ENCODE results near the gene SPIB. TPM values are rescaled to one million over a fixed set of nuclear protein-coding genes. Genes with fewer than 3 reads are reported as not detected.
A peak's percentile ranks its signal among the peaks of the same experiment; 100 is the strongest.

The SPIB gene
- polyA plus RNA-seq, 1 donor (not counting 4 experiments of a cell fraction or from before 2014, with no cell fraction given) = not detected

DNA sequence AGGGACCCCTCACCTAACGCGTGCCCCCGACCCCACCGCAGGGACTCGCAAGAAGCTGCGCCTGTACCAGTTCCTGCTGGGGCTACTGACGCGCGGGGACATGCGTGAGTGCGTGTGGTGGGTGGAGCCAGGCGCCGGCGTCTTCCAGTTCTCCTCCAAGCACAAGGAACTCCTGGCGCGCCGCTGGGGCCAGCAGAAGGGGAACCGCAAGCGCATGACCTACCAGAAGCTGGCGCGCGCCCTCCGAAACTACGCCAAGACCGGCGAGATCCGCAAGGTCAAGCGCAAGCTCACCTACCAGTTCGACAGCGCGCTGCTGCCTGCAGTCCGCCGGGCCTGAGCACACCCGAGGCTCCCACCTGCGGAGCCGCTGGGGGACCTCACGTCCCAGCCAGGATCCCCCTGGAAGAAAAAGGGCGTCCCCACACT, 9.3 kb downstream of the SPIB start:
- H2AFZ ChIP-seq (ENCODE audit: control insufficient read depth, low read length) = peak overlapping the region; percentile 72
- peak overlapping the region; percentile 18 to 59 (median 32) for H3K4me3 ChIP-seq (ENCODE audit: control insufficient read depth in 2 of 3, extremely low read depth in 1 of 3, insufficient read depth in 2 of 3, low read depth in 1 of 3, low read length in 3 of 3)
- FAIRE-seq (no peak), DNase-seq (ENCODE audit: low read depth, low spot score) (no peak)
- no peaks in the 10 kb centered on the region for H4K20me1 ChIP-seq (ENCODE audit: control insufficient read depth, extremely low read depth, insufficient read depth, low read length)
- no peak for TF ChIP-seq EZH2 (IDR thresholded peaks at IDR 0.05; ENCODE audit: low read length)
- no peaks in the 10 kb centered on the region for H3K36me3 ChIP-seq (ENCODE audit: control insufficient read depth in 2 of 2, extremely low read depth in 1 of 2, insufficient read depth in 2 of 2, low read length in 2 of 2)
- no peaks in the 10 kb centered on the region for H3K9me3 ChIP-seq (ENCODE audit: control insufficient read depth, low read depth, low read length)
- H3K9ac ChIP-seq (ENCODE audit: control insufficient read depth, extremely low read depth, insufficient read depth, low read length) = peak overlapping the region; percentile 15
- H3K27me3 ChIP-seq (ENCODE audit: control insufficient read depth, extremely low read depth, insufficient read depth, low read length) = peaks cover 9% of the 10 kb centered on the region
- no peaks in the 10 kb centered on the region for H3K9me1 ChIP-seq (ENCODE audit: control insufficient read depth, extremely low read depth, insufficient read depth, low read length)
- peaks cover 9% of the 10 kb centered on the region for H3K4me1 ChIP-seq (ENCODE audit: control insufficient read depth, extremely low read depth, insufficient read depth, low read length)
- dilution Hi-C loops (cut with MboI; ENCODE audit: extremely low pct_ligation_motif_present, low sequenced_read_pairs) = no loop called here
- no peaks in the 10 kb centered on the region for H3K79me2 ChIP-seq (ENCODE audit: control insufficient read depth, insufficient read depth, low read length)
- H3K27ac ChIP-seq (ENCODE audit: control insufficient read depth, insufficient read depth, low read length) = no peak overlapping the region
- H3K4me2 ChIP-seq (ENCODE audit: control insufficient read depth, extremely low read depth, insufficient read depth, low read depth, low read length) = peak overlapping the region; percentile 66

DNA sequence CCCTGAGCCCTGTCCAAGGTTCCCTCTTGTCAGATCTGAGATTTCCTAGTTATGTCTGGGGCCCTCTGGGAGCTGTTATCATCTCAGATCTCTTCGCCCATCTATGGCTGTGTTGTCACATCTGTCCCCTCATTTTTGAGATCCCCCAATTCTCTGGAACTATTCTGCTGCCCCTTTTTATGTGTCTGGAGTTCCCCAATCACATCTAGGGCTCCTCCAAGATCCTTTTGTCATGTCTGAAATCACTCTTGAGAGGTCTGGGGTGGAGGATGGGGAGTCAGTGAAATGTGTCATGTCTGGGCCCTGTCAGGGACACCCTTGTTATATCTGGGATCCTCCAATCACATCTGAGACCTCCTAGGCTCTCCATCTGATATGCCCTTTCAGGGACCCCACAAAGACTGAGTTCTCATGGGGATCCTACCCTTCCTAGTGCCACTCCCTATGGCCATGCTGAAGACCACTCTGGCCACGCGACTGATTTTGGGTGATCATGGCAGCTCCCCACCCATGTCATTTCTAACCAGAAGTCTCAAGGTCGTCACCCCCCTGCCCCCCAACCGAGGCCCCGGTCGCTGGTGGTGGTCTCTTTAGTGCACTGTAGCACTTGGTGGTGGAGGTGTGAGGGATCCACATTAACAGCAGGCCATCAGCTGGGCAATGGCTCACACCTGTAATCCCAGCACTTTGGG, 10.2 kb downstream of the SPIB start:
- FAIRE-seq (no peak), DNase-seq (ENCODE audit: low read depth, low spot score) (no peak)
- Histone ChIP-seq H3K79me2 (ENCODE audit: control insufficient read depth, insufficient read depth, low read length) (no peaks in the 10 kb centered on the region), H3K9me1 (ENCODE audit: control insufficient read depth, extremely low read depth, insufficient read depth, low read length) (no peaks in the 10 kb centered on the region), H4K20me1 (ENCODE audit: control insufficient read depth, extremely low read depth, insufficient read depth, low read length) (no peaks in the 10 kb centered on the region), H3K4me3 (ENCODE audit: control insufficient read depth in 2 of 3, extremely low read depth in 1 of 3, insufficient read depth in 2 of 3, low read depth in 1 of 3, low read length in 3 of 3) (no peak overlapping the region), H3K4me1 (ENCODE audit: control insufficient read depth, extremely low read depth, insufficient read depth, low read length) (peaks cover 9% of the 10 kb centered on the region), H3K36me3 (ENCODE audit: control insufficient read depth in 2 of 2, extremely low read depth in 1 of 2, insufficient read depth in 2 of 2, low read length in 2 of 2) (no peaks in the 10 kb centered on the region), H3K9ac (ENCODE audit: control insufficient read depth, extremely low read depth, insufficient read depth, low read length) (no peak overlapping the region), H3K4me2 (ENCODE audit: control insufficient read depth, extremely low read depth, insufficient read depth, low read depth, low read length) (no peak overlapping the region), H3K27me3 (ENCODE audit: control insufficient read depth, extremely low read depth, insufficient read depth, low read length) (peaks cover 11% of the 10 kb centered on the region), H3K27ac (ENCODE audit: control insufficient read depth, insufficient read depth, low read length) (no peak overlapping the region), H3K9me3 (ENCODE audit: control insufficient read depth, low read depth, low read length) (no peaks in the 10 kb centered on the region), H2AFZ (ENCODE audit: control insufficient read depth, low read length) (no peak overlapping the region)
- dilution Hi-C loops (cut with MboI; ENCODE audit: extremely low pct_ligation_motif_present, low sequenced_read_pairs) = no loop called here
- TF ChIP-seq, protein P1, sequence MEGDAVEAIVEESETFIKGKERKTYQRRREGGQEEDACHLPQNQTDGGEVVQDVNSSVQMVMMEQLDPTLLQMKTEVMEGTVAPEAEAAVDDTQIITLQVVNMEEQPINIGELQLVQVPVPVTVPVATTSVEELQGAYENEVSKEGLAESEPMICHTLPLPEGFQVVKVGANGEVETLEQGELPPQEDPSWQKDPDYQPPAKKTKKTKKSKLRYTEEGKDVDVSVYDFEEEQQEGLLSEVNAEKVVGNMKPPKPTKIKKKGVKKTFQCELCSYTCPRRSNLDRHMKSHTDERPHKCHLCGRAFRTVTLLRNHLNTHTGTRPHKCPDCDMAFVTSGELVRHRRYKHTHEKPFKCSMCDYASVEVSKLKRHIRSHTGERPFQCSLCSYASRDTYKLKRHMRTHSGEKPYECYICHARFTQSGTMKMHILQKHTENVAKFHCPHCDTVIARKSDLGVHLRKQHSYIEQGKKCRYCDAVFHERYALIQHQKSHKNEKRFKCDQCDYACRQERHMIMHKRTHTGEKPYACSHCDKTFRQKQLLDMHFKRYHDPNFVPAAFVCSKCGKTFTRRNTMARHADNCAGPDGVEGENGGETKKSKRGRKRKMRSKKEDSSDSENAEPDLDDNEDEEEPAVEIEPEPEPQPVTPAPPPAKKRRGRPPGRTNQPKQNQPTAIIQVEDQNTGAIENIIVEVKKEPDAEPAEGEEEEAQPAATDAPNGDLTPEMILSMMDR (optimal IDR thresholded peaks at IDR 0.05 in 1 of 3, IDR thresholded peaks at IDR 0.05 in 1 of 3, conservative IDR thresholded peaks at IDR 0.05 in 1 of 3; ENCODE audit: extremely low read depth in 1 of 3, insufficient read depth in 2 of 3, low read length in 3 of 3) = no peak
- TF ChIP-seq EZH2 (IDR thresholded peaks at IDR 0.05; ENCODE audit: low read length) = no peak
